Measurements from ENCODE around the gene FBXL7. TPM values are rescaled to one million over a fixed set of nuclear protein-coding genes. Genes with fewer than 3 reads are reported as not detected.

Gene FBXL7
- total RNA-seq, 1 donor from 2014 or later = 1.1 TPM

DNA sequence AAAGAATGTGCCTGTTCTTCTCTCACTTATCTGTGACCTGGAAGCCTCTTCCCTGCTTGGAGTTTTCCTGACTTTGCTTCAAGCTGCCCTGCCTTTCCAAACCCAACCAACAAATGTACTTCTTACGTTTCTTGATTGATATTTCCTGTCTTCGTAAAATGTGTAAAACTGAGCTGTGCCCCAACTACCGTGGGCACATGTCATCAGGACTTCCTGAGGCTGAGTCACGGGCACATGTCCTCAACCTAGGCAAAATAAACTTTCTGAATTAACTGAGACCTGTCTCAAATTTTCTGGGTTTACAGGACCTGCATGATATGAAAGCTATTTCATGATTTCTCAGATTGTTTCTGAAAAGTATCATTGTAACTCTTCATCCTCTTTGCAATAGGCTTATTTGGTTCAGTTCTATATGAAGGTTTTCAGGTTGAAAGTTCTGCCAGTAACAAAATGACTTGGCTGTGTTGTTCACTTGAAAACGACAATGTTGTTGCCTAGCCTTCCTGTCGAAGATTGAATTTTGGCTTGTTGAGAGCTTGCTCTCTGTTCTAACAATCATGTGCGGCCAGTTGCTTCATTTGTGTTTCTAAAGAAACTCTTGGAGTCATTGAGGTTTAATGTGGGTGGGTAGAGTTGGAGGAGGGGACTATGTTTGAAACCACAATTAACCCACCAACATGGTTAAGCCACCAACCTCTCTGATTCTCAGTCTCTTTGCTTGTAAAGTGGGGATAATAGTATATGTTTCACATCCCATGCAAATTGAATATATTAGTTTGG, 145.6 kb downstream of the FBXL7 start:
- DNase-seq (ENCODE audit: low spot score) (no peak), ATAC-seq (no peak)

DNA sequence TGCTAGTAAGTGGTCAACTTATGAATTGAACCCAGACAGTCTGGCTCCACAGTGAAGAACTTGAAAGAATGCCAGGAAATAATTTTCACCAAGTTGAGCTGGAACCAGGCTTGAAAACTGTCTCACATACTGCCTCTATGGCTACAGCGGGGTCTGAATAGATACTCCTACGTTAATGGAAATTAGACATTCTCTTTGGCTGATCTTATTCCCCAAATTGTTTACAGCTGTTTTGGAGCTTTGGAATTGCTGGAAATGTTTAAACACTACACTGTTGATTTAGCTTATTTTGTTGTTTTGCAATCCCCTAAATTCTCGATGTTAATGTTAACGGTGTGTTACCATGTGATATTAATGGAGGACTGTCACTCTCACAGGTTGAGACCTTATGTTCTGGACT, 146.4 kb downstream of the FBXL7 start:
- ATAC-seq (no peak), DNase-seq (ENCODE audit: low spot score) (no peak)

DNA sequence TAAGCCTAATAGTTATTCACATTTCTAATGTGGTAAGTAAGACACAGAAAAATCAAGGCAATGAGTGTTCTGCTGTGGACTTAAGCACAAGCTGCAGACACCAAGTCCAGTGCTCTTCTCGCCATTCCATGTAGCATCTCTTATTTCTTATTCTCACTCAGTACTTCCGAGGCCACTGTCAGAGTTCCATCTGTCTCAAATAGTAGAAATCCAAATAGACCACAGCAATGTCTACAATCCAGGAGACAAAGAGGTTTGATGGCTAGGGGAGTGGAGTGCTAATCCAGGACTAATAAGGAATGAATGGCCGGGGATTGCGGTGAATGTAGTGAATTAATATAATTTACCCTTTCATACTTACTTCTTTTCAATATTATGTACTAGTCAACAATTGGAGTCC, 147.3 kb downstream of the FBXL7 start:
- ATAC-seq (no peak), DNase-seq (ENCODE audit: low spot score) (no peak)

GRCh38 chr5:15650266-15650665, 150.3 kb downstream of the FBXL7 start:
- ATAC-seq (no peak), DNase-seq (ENCODE audit: low spot score) (no peak)

DNA sequence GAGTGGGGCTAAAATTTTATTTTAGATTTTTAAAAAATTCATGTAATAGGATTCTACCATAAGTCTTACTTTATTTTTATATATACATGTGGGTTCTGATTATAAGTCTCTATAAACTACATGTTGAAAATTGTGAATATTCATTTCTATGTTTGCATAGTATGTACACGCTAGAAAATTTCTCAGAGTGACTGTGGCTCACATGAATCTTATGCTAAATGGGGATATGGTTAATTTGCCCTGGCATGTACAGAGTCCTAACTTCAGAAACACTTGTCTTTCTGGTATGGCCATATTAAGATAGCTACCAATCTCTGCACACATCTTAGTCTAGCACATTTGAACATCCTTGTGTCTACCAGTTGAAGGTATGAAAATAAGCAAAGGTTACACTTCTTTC, 154.8 kb downstream of the FBXL7 start:
- ATAC-seq (no peak), DNase-seq (ENCODE audit: low spot score) (no peak)

DNA sequence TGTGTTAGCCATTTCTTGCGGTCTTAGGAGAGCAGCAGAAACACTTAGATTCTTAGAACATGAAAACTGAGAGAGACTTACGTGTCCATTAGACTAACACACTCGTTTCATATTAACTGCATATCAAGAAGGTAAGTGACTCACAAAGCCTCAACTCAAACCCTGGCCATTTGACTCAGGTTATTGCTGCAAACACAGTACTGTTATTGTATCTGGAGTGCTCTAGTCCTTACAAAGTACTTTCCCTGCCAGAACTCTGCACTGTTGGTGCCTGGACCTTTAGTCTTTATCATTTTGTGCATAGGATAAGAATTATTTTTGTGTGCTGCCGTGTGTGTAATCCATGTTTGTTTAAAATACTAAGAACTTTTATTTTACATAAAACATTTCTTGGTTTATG, 155.7 kb downstream of the FBXL7 start:
- ATAC-seq (no peak), DNase-seq (ENCODE audit: low spot score) (no peak)

DNA sequence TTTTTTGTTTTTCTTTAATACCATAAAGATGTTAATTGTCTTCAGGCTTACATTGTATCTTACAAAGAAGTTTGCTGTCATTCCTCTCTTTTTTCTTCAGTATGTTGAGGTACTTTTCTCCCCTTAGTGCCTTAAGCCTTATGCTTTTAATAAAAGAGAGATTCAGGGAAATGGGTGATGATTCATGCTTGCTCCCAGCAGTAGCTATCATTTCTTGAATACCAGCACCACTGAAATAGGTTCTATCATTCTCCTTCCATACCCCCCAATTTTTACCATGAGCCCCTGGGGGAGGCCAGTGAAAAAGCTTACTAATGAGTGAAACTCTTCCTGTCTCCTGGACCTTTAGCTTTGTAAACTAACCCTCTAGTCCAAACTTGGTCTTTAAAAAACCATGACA, 165.0 kb downstream of the FBXL7 start:
- DNase-seq (ENCODE audit: low spot score) = no peak
- ATAC-seq = no peak

DNA sequence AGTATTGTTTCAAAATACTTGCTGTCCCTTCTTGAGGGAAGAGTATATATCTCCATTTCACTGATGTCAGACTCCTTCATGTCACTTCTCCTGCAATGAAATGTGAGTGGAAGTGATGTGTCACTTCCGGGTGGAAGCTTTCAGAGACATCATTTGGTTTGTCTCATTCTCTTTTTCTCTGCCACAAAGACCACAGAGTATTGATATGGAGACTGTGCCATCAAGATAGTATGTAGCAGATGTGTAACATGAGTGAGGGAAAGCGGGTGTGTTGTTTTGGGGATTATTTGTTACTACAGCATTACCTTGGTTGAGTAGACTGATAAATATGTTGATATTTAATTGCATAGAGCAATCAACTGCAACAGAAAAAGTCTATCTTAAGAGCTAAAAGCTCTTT, 169.8 kb downstream of the FBXL7 start:
- ATAC-seq = no peak
- DNase-seq (ENCODE audit: low spot score) = no peak

- DNase-seq (ENCODE audit: low spot score) = no peak
Observed at GRCh38 chr5:15674716-15675115, 174.7 kb downstream of the FBXL7 start.

DNA sequence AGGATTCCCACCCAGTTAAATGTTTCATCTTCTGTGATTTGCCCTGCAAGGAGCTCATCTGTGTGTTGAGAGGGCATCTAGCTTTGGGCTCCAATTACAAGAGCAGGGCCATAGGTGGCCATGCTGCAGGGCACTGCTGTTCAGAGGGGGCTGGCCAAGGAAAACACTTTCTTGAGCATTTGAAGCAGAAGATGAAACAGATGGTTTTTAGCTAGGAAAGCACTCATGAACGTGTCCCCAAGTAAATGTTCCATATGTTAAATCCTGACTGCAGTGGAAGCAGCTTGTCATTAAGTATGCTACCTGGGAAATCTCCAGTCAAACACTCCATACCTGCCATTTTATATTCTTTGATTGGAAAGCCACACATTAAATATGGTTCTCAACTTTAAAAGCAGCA, 176.6 kb downstream of the FBXL7 start:
- DNase-seq (ENCODE audit: low spot score) (no peak), ATAC-seq (no peak)

More at GRCh38 chr5:15674716-15675115, 174.7 kb downstream of the FBXL7 start:
- ATAC-seq = no peak

- DNase-seq (ENCODE audit: low spot score) = no peak
Observed at GRCh38 chr5:15679161-15679560, 179.2 kb downstream of the FBXL7 start.

GRCh38 chr5:15680455-15680854, 180.5 kb downstream of the FBXL7 start:
- DNase-seq (ENCODE audit: low spot score) (no peak), ATAC-seq (no peak)

More at GRCh38 chr5:15679161-15679560, 179.2 kb downstream of the FBXL7 start:
- ATAC-seq = no peak

DNA sequence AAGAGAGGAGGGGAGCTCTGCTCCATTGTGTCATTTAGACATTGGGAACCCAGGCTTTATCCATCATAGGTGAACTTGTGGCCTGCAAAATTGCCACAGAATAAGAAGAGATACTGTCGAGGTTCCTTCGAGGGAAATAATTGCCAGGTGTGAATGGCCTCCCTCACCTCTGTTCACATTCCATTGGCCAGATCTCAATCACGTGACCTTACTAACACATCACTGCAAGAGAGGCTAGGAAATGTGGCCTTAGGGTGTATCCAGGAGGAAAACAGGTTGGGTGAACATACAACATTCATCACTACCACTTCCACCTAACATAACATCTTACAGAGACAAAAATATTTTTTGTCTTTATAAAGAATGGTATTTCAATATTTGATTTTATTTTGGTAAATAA, 182.1 kb downstream of the FBXL7 start:
- ATAC-seq (no peak), DNase-seq (ENCODE audit: low spot score) (no peak)

DNA sequence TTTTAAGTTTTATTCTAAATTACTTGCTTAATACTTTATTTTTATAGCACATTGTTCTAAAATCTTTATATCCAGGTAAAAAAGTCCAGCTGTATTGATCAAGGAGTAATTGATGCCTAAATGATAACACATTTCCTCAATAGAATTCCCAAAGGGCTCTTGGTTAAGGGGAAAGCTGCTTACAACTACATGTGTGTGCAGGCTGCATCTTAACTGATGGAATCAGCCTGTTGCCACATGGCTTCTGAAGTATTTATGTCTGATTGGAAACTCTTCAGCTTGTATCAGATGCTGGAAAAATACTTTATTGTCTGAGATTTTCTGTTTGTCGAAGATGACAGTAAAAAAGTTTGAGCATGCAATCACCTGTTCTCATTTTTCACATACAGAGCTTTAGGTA, 182.6 kb downstream of the FBXL7 start:
- no peak for ATAC-seq

DNA sequence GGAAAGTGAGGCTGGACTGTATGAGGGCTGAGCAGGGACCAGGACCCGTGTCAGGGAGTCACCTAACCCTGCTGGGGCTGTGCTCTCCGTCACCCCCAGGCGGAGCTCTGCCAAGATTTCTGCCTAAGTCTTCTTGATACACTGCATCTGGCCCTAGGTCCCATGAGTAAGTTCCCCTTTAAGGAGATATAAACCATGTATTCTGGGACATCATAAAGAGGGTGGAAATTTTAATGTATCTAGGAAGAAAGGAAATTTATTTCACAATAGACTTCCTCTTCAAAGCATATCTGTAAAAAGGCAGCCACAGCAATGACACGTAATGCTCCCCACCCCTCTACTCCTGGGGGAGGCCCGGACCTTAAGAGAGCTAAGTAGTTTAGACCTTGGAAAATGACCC, 183.4 kb downstream of the FBXL7 start:
- ATAC-seq = peak; percentile 40
- no peak for DNase-seq (ENCODE audit: low spot score)

More for the DNA sequence above, 182.6 kb downstream of the FBXL7 start:
- DNase-seq (ENCODE audit: low spot score) = no peak

DNA sequence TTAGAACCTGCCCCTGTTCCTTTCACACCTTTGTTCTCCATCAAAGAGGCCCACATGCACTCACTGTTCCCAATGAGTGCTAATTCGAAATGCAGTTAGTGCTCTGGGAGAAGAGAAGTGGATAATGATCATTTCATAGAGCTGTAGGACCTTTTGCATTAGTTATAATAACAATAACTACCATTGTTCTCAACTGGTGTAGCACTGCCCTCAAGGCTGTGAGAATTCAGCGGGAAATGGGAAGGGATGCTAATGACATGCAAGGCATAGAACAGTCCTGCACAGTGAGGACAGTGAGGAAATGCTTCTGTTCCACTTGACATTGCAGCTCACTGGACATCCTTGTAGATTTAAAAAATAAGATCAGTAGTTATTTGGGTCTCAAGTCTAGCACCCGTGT, 187.4 kb downstream of the FBXL7 start:
- DNase-seq (ENCODE audit: low spot score) (no peak), ATAC-seq (no peak)

DNA sequence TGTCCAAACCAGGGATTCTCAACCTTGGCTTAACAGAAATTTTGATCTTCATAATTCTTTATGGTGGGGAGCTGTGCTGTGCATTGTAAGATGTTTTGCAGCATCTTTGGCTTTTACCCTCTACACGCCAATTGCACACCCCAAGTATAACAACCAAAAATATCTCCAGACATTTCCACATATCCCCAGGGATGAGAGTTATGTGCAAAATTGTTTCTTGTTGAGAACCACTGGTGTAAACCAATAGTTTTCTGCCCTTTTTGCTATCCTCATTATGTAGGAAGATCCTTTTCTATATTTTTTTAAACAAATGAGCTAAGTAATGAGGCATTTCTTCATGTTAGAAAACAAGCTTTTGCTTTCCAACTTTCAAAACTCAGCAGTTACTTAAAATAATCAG, 189.9 kb downstream of the FBXL7 start:
- ATAC-seq = no peak
- DNase-seq (ENCODE audit: low spot score) = no peak

GRCh38 chr5:15690611-15691010, 190.6 kb downstream of the FBXL7 start:
- DNase-seq (ENCODE audit: low spot score) (no peak), ATAC-seq (no peak)

DNA sequence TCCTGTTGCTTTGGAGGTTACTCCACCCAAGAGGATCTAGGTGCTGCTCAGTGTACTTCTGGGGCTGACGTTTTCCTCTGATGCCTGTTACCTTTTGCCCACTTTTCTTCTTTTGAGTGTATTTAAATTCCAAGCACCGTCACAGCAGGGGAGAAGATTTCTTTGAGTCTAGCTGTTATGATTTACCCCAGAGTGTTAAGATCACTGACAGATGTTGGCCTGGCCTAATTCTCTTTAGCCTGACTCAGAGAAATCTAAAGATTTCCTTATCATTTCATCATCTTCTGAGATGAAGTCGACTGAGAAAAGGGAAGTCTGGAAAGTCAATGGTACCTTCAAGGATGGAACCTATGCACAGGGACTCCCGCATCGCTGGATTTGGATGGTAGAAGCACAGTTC, 191.5 kb downstream of the FBXL7 start:
- ATAC-seq (no peak), DNase-seq (ENCODE audit: low spot score) (no peak)

GRCh38 chr5:15692706-15693381, 192.9 kb downstream of the FBXL7 start:
- DNase-seq (ENCODE audit: low spot score) (no peak), ATAC-seq (no peak)

- no peak for ATAC-seq
- DNase-seq (ENCODE audit: low spot score) = no peak
Observed at GRCh38 chr5:15693382-15693728, 193.4 kb downstream of the FBXL7 start.

- DNase-seq (ENCODE audit: low spot score) = no peak
- ATAC-seq = no peak
Observed at GRCh38 chr5:15693933-15694332, 194.0 kb downstream of the FBXL7 start.
